Mesothelial cell of epicardium (in vitro differentiated cells): ENCODE results near the gene CCDC40. TPM values are rescaled to one million over a fixed set of nuclear protein-coding genes. Genes with fewer than 3 reads are reported as not detected.

ENCODE experiments used
- DNase-seq, 2 experiments: peaks; one replicate each; pipeline ENCODE4 v3.0.0; 2021; ENCODE audit warnings: low spot score in 2 of 2; ENCODE audit not compliant: unreplicated experiment in 2 of 2
- H3K27ac Mint-ChIP-seq: 2 replicates; pipeline ENCODE4 v1.8.0; 2021; ENCODE audit warnings: mixed read lengths
- H3K27me3 Mint-ChIP-seq: 2 replicates; pipeline ENCODE4 v1.8.0; 2021; ENCODE audit warnings: low read depth, mixed read lengths
- H3K36me3 Mint-ChIP-seq: 2 replicates; pipeline ENCODE4 v1.8.0; 2021; ENCODE audit warnings: mixed read lengths
- H3K4me1 Mint-ChIP-seq: 2 replicates; pipeline ENCODE4 v1.8.0; 2021; ENCODE audit warnings: mixed read lengths
- H3K4me3 Mint-ChIP-seq: 2 replicates; pipeline ENCODE4 v1.8.0; 2021; ENCODE audit warnings: mild to moderate bottlenecking, moderate library complexity, mixed read lengths
- H3K9me3 Mint-ChIP-seq: 2 replicates; pipeline ENCODE4 v1.8.0; 2021; ENCODE audit warnings: mixed read lengths
- CTCF ChIP-seq: fragments of 200-600 bp; sonication (generic); IDR thresholded peaks from one replicate; pipeline ENCODE4 v1.5.0; 2021; ENCODE audit warnings: antibody characterized with exemption; ENCODE audit not compliant: unreplicated experiment
- total RNA-seq: library from RNA; stranded (reverse); gene quantifications from 3 replicates; pipeline ENCODE4 v1.2.1, GENCODE V29; 2021

The CCDC40 gene
- total RNA-seq, 1 donor from 2014 or later, result 23.5 TPM

GRCh38 chr17:80065478-80066170 is 29.2 kb downstream of the CCDC40 start:
- H3K4me3 Mint-ChIP-seq, result no peak overlapping the region
- peaks cover 7% of the 10 kb centered on the region for H3K36me3 Mint-ChIP-seq
- TF ChIP-seq CTCF, result no peak

GRCh38 chr17:80067393-80067986 is 31.0 kb downstream of the CCDC40 start:
- no peaks in the 10 kb centered on the region for H3K9me3 Mint-ChIP-seq
- H3K27me3 Mint-ChIP-seq, result no peaks in the 10 kb centered on the region
- DNase-seq, result no peak
- H3K27ac Mint-ChIP-seq, result no peak overlapping the region
- no peak overlapping the region for H3K4me3 Mint-ChIP-seq
- no peak for TF ChIP-seq CTCF
- peaks cover 4% of the 10 kb centered on the region for H3K36me3 Mint-ChIP-seq
- H3K4me1 Mint-ChIP-seq, result peaks cover 20% of the 10 kb centered on the region

More at GRCh38 chr17:80065478-80066170, 29.2 kb downstream of the CCDC40 start:
- Mint-ChIP-seq H3K27ac (no peak overlapping the region), H3K27me3 (no peaks in the 10 kb centered on the region), H3K4me1 (peaks cover 17% of the 10 kb centered on the region), H3K9me3 (no peaks in the 10 kb centered on the region)
- DNase-seq, result no peak

- H3K4me1 Mint-ChIP-seq, result peaks cover 20% of the 10 kb centered on the region
- H3K36me3 Mint-ChIP-seq, result peaks cover 4% of the 10 kb centered on the region
- H3K27ac Mint-ChIP-seq, result peak overlapping the region; percentile 80
- DNase-seq, result no peak
- H3K4me3 Mint-ChIP-seq, result peak overlapping the region; percentile 24
- no peaks in the 10 kb centered on the region for H3K9me3 Mint-ChIP-seq
- no peak for TF ChIP-seq CTCF
- no peaks in the 10 kb centered on the region for H3K27me3 Mint-ChIP-seq
These were observed 32.1 kb downstream of the CCDC40 start for GRCh38 chr17:80068301-80069222.

GRCh38 chr17:80070375-80071115 is 34.1 kb downstream of the CCDC40 start:
- Mint-ChIP-seq H3K9me3 (no peaks in the 10 kb centered on the region), H3K4me3 (no peak overlapping the region), H3K27me3 (no peaks in the 10 kb centered on the region), H3K4me1 (peaks cover 20% of the 10 kb centered on the region), H3K27ac (no peak overlapping the region), H3K36me3 (peaks cover 4% of the 10 kb centered on the region)
- DNase-seq, result no peak
- no peak for TF ChIP-seq CTCF

- peaks cover 4% of the 10 kb centered on the region for H3K36me3 Mint-ChIP-seq
- no peaks in the 10 kb centered on the region for H3K9me3 Mint-ChIP-seq
- H3K27me3 Mint-ChIP-seq, result no peaks in the 10 kb centered on the region
- peaks cover 20% of the 10 kb centered on the region for H3K4me1 Mint-ChIP-seq
- H3K27ac Mint-ChIP-seq, result peak overlapping the region; percentile 18
- no peak overlapping the region for H3K4me3 Mint-ChIP-seq
- DNase-seq, result no peak
- no peak for TF ChIP-seq CTCF
These were observed 34.8 kb downstream of the CCDC40 start for GRCh38 chr17:80071116-80071841.
